ENCODE results near the gene DVL2. TPM values are rescaled to one million over a fixed set of nuclear protein-coding genes. Genes with fewer than 3 reads are reported as not detected.

DVL2 gene
- total RNA-seq, 2 donors from 2014 or later = 32.4 to 42.4 TPM

DNA sequence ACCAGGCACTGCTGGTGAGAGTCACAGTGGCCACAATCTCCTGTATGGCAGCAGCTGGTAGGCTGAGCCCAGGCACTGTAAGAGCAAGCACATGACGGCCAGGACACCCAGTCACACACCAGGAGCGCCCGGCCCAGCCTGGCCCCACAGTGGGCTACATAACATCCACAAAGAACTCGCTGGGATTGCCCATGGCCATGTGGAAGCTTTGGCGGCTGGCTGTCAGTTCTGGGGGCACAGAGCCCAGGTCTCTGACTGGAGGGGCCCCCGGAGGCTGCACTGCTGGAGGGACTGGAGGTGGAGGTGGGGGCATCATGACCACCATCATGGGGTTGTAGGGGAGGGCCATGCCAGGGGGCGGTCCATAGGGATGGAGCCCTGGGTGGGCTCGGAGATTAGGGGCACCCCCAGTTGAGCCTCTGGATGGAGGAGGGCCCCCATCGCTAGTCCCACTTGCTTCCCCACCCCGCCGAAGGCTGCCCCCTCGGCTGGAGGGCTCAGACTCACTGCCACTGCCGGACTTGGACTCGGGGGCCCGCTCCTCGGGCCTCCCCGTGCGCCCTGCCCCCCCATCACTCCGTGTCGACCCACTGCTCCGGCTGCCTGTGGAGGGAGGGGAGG lies 8.5 kb downstream of the DVL2 start:
- intact Hi-C loops (cut with DNase I) = no loop called here
- H3K4me3 ChIP-seq = no peak overlapping the region

GRCh38 chr17:7224661-7225111 lies 9.6 kb downstream of the DVL2 start:
- intact Hi-C loops (cut with DNase I) = no loop called here
- Histone ChIP-seq H3K4me3 (no peak overlapping the region), H3K27ac (no peak overlapping the region), H3K9me3 (no peaks in the 10 kb centered on the region), H3K4me1 (peaks cover 14% of the 10 kb centered on the region), H3K27me3 (no peaks in the 10 kb centered on the region), H3K9ac (ENCODE audit: low read depth in 2 of 2, low read length in 2 of 2) (no peak overlapping the region), H3K36me3 (peaks cover 23% of the 10 kb centered on the region)
- TF ChIP-seq CTCF (IDR thresholded peaks at IDR 0.05) = no peak
- DNase-seq = no peak

More for the DNA sequence above, 8.5 kb downstream of the DVL2 start:
- H3K27me3 ChIP-seq = no peaks in the 10 kb centered on the region
- H3K9ac ChIP-seq (ENCODE audit: low read depth in 2 of 2, low read length in 2 of 2) = no peak overlapping the region
- H3K36me3 ChIP-seq = peaks cover 30% of the 10 kb centered on the region
- TF ChIP-seq CTCF (IDR thresholded peaks at IDR 0.05) = no peak
- no peak overlapping the region for H3K27ac ChIP-seq
- H3K4me1 ChIP-seq = peaks cover 10% of the 10 kb centered on the region
- no peaks in the 10 kb centered on the region for H3K9me3 ChIP-seq
- DNase-seq = no peak

DNA sequence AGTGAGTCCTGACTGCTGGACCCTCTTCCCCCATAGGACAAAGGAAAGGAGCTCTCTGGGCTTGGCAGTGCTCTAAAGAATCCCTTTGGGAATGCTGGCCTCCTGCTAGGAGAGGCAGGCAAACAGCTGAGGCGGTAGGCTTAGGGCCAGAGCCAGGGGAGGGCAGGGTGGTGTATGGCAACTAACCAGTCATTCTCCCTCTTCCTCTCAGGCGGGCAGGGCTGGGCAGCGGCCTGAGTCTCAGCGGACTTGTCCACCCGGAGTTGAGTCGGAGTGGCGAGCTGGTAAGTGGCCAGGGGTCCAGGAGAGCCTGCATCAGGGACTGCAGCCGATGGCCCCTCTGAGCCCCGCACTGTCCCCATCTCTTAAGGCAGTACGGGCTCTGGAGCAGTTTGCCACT lies 10.2 kb downstream of the DVL2 start:
- H3K27ac ChIP-seq = no peak overlapping the region
- no peak for DNase-seq

DNA sequence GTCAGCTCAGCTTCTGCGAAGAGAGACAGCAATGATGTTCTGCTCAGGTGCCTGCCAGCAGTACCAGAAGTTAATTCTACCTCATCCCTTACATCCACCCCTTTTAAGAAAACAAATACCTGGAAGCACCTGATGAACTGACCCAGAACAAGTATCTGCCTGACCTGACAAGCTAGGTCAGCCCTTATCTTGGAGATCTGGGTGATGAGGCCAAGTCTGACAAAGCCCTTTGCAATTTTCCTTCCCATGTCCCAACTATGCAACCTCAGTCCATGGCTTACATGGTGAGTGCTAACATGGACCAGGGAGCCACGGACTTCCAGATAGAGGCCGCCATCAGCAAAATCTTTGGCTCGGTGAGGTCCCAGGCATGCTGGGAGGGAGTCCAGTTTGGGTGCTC lies 10.9 kb downstream of the DVL2 start:
- H3K27me3 ChIP-seq = no peaks in the 10 kb centered on the region
- H3K9me3 ChIP-seq = no peaks in the 10 kb centered on the region
- peaks cover 14% of the 10 kb centered on the region for H3K4me1 ChIP-seq
- intact Hi-C loops (cut with DNase I) = no loop called here
- H3K4me3 ChIP-seq = no peak overlapping the region
- no peak overlapping the region for H3K9ac ChIP-seq (ENCODE audit: low read depth in 2 of 2, low read length in 2 of 2)
- no peak overlapping the region for H3K27ac ChIP-seq
- TF ChIP-seq CTCF (IDR thresholded peaks at IDR 0.05) = no peak
- DNase-seq = no peak
- H3K36me3 ChIP-seq = peaks cover 11% of the 10 kb centered on the region

More for the DNA sequence above, 10.2 kb downstream of the DVL2 start:
- peaks cover 17% of the 10 kb centered on the region for H3K36me3 ChIP-seq
- H3K9me3 ChIP-seq = no peaks in the 10 kb centered on the region
- no peak overlapping the region for H3K9ac ChIP-seq (ENCODE audit: low read depth in 2 of 2, low read length in 2 of 2)
- intact Hi-C loops (cut with DNase I) = no loop called here
- no peak for TF ChIP-seq CTCF (IDR thresholded peaks at IDR 0.05)
- peaks cover 14% of the 10 kb centered on the region for H3K4me1 ChIP-seq
- no peak overlapping the region for H3K4me3 ChIP-seq
- H3K27me3 ChIP-seq = no peaks in the 10 kb centered on the region

GRCh38 chr17:7222972-7223292 lies 11.4 kb downstream of the DVL2 start:
- Histone ChIP-seq H3K9ac (ENCODE audit: low read depth in 2 of 2, low read length in 2 of 2) (no peak overlapping the region), H3K4me1 (peaks cover 14% of the 10 kb centered on the region)
- no peak for DNase-seq

More at GRCh38 chr17:7222972-7223292, 11.4 kb downstream of the DVL2 start:
- no peak overlapping the region for H3K4me3 ChIP-seq
- no peaks in the 10 kb centered on the region for H3K27me3 ChIP-seq
- H3K27ac ChIP-seq = no peak overlapping the region
- H3K36me3 ChIP-seq = peaks cover 11% of the 10 kb centered on the region
- no peaks in the 10 kb centered on the region for H3K9me3 ChIP-seq
- no peak for TF ChIP-seq CTCF (IDR thresholded peaks at IDR 0.05)
- intact Hi-C loops (cut with DNase I) = no loop called here

All from colonic mucosa (tissue), 4 donors.